ENCODE data around the gene ATP10B.

DNA sequence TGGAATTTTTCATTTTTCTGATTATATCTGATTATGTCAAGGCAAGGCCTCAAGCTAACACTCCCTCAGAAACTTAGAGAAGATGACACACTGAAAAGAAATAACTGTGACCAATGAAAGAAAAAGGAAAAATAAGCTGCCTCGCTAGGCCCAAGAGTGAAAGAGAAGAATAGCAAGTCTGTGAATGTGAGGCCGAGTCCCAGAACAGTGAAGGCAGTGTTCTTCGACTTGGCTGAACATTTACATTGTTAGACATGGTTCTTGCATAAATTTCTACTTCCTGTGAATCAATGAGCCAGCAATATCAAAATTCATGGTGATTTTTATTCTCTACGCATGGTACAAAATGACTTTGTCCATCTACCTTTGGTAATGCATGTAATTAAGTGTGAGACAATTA is at the start of gene ATP10B:
- TF ChIP-seq MYC (IDR thresholded peaks at IDR 0.05; ENCODE audit: insufficient read depth, insufficient read length, insufficient replicate concordance, low read length, severe bottlenecking) (no peak), NR2C2 (IDR thresholded peaks at IDR 0.05; ENCODE audit: borderline replicate concordance, control insufficient read depth, insufficient read length, low read depth) (no peak), FOS (IDR thresholded peaks at IDR 0.05; ENCODE audit: borderline replicate concordance, extremely low read depth, insufficient read length) (no peak), CBX5 (IDR thresholded peaks at IDR 0.05; ENCODE audit: low read depth) (no peak), SMC3 (IDR thresholded peaks at IDR 0.05; ENCODE audit: borderline replicate concordance, low read length) (no peak), POLR2A (IDR thresholded peaks at IDR 0.05; ENCODE audit: low read depth, low read length) (no peak)
- TF ChIP-seq, protein P1, sequence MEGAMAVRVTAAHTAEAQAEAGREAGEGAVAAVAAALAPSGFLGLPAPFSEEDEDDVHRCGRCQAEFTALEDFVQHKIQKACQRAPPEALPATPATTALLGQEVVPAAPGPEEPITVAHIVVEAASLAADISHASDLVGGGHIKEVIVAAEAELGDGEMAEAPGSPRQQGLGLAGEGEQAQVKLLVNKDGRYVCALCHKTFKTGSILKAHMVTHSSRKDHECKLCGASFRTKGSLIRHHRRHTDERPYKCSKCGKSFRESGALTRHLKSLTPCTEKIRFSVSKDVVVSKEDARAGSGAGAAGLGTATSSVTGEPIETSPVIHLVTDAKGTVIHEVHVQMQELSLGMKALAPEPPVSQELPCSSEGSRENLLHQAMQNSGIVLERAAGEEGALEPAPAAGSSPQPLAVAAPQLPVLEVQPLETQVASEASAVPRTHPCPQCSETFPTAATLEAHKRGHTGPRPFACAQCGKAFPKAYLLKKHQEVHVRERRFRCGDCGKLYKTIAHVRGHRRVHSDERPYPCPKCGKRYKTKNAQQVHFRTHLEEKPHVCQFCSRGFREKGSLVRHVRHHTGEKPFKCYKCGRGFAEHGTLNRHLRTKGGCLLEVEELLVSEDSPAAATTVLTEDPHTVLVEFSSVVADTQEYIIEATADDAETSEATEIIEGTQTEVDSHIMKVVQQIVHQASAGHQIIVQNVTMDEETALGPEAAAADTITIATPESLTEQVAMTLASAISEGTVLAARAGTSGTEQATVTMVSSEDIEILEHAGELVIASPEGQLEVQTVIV (IDR thresholded peaks at IDR 0.05; ENCODE audit: borderline replicate concordance, partially characterized antibody) = no peak
- TF ChIP-seq, protein P2, sequence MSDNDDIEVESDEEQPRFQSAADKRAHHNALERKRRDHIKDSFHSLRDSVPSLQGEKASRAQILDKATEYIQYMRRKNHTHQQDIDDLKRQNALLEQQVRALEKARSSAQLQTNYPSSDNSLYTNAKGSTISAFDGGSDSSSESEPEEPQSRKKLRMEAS (IDR thresholded peaks at IDR 0.05; ENCODE audit: low read depth, low read length) = no peak
- TF ChIP-seq, protein P3, sequence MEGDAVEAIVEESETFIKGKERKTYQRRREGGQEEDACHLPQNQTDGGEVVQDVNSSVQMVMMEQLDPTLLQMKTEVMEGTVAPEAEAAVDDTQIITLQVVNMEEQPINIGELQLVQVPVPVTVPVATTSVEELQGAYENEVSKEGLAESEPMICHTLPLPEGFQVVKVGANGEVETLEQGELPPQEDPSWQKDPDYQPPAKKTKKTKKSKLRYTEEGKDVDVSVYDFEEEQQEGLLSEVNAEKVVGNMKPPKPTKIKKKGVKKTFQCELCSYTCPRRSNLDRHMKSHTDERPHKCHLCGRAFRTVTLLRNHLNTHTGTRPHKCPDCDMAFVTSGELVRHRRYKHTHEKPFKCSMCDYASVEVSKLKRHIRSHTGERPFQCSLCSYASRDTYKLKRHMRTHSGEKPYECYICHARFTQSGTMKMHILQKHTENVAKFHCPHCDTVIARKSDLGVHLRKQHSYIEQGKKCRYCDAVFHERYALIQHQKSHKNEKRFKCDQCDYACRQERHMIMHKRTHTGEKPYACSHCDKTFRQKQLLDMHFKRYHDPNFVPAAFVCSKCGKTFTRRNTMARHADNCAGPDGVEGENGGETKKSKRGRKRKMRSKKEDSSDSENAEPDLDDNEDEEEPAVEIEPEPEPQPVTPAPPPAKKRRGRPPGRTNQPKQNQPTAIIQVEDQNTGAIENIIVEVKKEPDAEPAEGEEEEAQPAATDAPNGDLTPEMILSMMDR (IDR thresholded peaks at IDR 0.05 in 2 of 3, conservative IDR thresholded peaks at IDR 0.05 in 1 of 3; ENCODE audit: control insufficient read depth in 2 of 3, extremely low read depth in 1 of 3, insufficient read depth in 1 of 3, low read depth in 3 of 3, low read length in 3 of 3) = no peak
- TF ChIP-seq, protein P4, sequence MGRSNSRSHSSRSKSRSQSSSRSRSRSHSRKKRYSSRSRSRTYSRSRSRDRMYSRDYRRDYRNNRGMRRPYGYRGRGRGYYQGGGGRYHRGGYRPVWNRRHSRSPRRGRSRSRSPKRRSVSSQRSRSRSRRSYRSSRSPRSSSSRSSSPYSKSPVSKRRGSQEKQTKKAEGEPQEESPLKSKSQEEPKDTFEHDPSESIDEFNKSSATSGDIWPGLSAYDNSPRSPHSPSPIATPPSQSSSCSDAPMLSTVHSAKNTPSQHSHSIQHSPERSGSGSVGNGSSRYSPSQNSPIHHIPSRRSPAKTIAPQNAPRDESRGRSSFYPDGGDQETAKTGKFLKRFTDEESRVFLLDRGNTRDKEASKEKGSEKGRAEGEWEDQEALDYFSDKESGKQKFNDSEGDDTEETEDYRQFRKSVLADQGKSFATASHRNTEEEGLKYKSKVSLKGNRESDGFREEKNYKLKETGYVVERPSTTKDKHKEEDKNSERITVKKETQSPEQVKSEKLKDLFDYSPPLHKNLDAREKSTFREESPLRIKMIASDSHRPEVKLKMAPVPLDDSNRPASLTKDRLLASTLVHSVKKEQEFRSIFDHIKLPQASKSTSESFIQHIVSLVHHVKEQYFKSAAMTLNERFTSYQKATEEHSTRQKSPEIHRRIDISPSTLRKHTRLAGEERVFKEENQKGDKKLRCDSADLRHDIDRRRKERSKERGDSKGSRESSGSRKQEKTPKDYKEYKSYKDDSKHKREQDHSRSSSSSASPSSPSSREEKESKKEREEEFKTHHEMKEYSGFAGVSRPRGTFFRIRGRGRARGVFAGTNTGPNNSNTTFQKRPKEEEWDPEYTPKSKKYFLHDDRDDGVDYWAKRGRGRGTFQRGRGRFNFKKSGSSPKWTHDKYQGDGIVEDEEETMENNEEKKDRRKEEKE (IDR thresholded peaks at IDR 0.05) = no peak
- TF ChIP-seq, protein P5, sequence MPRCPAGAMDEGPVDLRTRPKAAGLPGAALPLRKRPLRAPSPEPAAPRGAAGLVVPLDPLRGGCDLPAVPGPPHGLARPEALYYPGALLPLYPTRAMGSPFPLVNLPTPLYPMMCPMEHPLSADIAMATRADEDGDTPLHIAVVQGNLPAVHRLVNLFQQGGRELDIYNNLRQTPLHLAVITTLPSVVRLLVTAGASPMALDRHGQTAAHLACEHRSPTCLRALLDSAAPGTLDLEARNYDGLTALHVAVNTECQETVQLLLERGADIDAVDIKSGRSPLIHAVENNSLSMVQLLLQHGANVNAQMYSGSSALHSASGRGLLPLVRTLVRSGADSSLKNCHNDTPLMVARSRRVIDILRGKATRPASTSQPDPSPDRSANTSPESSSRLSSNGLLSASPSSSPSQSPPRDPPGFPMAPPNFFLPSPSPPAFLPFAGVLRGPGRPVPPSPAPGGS (IDR thresholded peaks at IDR 0.05; ENCODE audit: borderline replicate concordance, insufficient read depth, low read depth, low read length, poor library complexity, severe bottlenecking) = no peak
- TF ChIP-seq, protein P6, sequence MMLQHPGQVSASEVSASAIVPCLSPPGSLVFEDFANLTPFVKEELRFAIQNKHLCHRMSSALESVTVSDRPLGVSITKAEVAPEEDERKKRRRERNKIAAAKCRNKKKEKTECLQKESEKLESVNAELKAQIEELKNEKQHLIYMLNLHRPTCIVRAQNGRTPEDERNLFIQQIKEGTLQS (IDR thresholded peaks at IDR 0.05; ENCODE audit: borderline replicate concordance, extremely low read depth, low read depth, low read length) = no peak

All from GM12878 (cell line).